HepG2 (cell line): ENCODE data around the gene HFM1. TPM values are rescaled to one million over a fixed set of nuclear protein-coding genes. Genes with fewer than 3 reads are reported as not detected.

ENCODE experiments used
- ATAC-seq: fragments of 200-7000 bp; cut with Tn5 transposase; 3 replicates; pipeline ENCODE4 v1.9.1; 2020; ENCODE audit warnings: mild to moderate bottlenecking, moderate library complexity
- BruUV-seq: library from RNA; stranded (reverse); fragments of 400-500 nt; replicated peaks from 2 replicates; lab custom pipeline; 2021; lab: Mats Ljungman, UMichigan
- CTCF ChIA-PET: fragments of 300-600 bp; formaldehyde crosslinking; extraction: SDS; loops from one replicate; lab custom pipeline; 2021; ENCODE audit warnings: low total read pairs, inconsistent platforms, low intra/inter-chr PET ratio; lab: Yijun Ruan, JAX
- POLR2A ChIA-PET: fragments of 350-600 bp; sonication (Branson Sonifier 250); formaldehyde crosslinking; loops from one replicate; lab custom pipeline; 2020; ENCODE audit warnings: antibody characterized with exemption, inconsistent platforms; lab: Yijun Ruan, JAX
- DNase-seq: peaks from one replicate; pipeline ENCODE4 v3.0.0-alpha.2; 2015; ENCODE audit warnings: low spot score
- FAIRE-seq: peaks from 3 replicates; lab custom pipeline; 2011; peaks lifted over from hg19 to GRCh38; lab: Jason Lieb, UNC
- H2AFZ ChIP-seq: one replicate; pipeline ENCODE4 v1.6.1; 2011; ENCODE audit warnings: low read length, inconsistent platforms
- H3K27ac ChIP-seq: fragments of 300-600 bp; 3 replicates; pipeline ENCODE4 v1.8.0; 2011; ENCODE audit warnings: mixed run types, mild to moderate bottlenecking, mixed read lengths, low read length, inconsistent platforms; ENCODE audit not compliant: insufficient read depth; ENCODE audit errors: extremely low read length
- H3K27me3 ChIP-seq, 2 experiments: fragments of 200-600 bp in 1 of 2; 2 replicates in 1 of 2; 3 replicates in 1 of 2; pipeline versions ENCODE4 v1.6.0 to v1.8.0; 2011; ENCODE audit warnings: low read length in 2 of 2, mild to moderate bottlenecking in 2 of 2, moderate library complexity in 2 of 2, inconsistent platforms in 1 of 2; ENCODE audit not compliant: insufficient read depth in 2 of 2, control insufficient read depth in 1 of 2
- H3K36me3 ChIP-seq, 2 experiments: fragments of 200-600 bp in 1 of 2; replicated peaks in 1 of 2; 2 replicates in 1 of 2; 3 replicates in 1 of 2; pipeline versions ENCODE4 v1.5.1 to v1.8.0; 2011; ENCODE audit warnings: low read length in 2 of 2, inconsistent platforms in 1 of 2; ENCODE audit not compliant: insufficient read depth in 2 of 2, control insufficient read depth in 1 of 2
- H3K4me1 ChIP-seq: 2 replicates; pipeline ENCODE4 v1.5.1; 2012; ENCODE audit warnings: low read length, inconsistent platforms; ENCODE audit not compliant: insufficient read depth
- H3K4me2 ChIP-seq: 2 replicates; pipeline ENCODE4 v1.6.0; 2011; ENCODE audit warnings: low read depth, low read length, inconsistent platforms
- H3K4me3 ChIP-seq, 3 experiments: fragments of 200-600 bp in 1 of 3; sonication (generic), shearing (Covaris generic) in 1 of 3; replicated peaks in 1 of 3; 2 replicates each; pipeline ENCODE4 v1.5.1; 2011 to 2016; ENCODE audit warnings: low read length in 3 of 3, inconsistent platforms in 2 of 3, low read depth in 2 of 3, mild to moderate bottlenecking in 2 of 3, control low read depth in 1 of 3, mixed read lengths in 1 of 3; ENCODE audit not compliant: insufficient read depth in 1 of 3
- H3K79me2 ChIP-seq: one replicate; pipeline ENCODE4 v1.6.1; 2011; ENCODE audit warnings: low read length, inconsistent platforms; ENCODE audit not compliant: insufficient read depth
- H3K9ac ChIP-seq: 2 replicates; pipeline ENCODE4 v1.6.0; 2011; ENCODE audit warnings: mild to moderate bottlenecking, low read depth, low read length, inconsistent platforms; ENCODE audit not compliant: insufficient read depth
- H3K9me3 ChIP-seq: 2 replicates; pipeline ENCODE4 v1.5.1; 2012; ENCODE audit warnings: mild to moderate bottlenecking, low read length
- H4K20me1 ChIP-seq: 2 replicates; pipeline ENCODE4 v1.6.0; 2011; ENCODE audit warnings: inconsistent platforms, mild to moderate bottlenecking, low read length, moderate library complexity; ENCODE audit not compliant: insufficient read depth
- CEBPG ChIP-seq: IDR thresholded peaks from 2 replicates; pipeline ENCODE4 v1.6.1; 2016
- FOXJ3 ChIP-seq: sonication (generic); formaldehyde crosslinking; IDR thresholded peaks from 2 replicates; pipeline ENCODE4 v1.4.0; 2020; ENCODE audit warnings: missing genetic modification reagents, mild to moderate bottlenecking, borderline replicate concordance
- GMEB1 ChIP-seq: sonication (generic); formaldehyde crosslinking; IDR thresholded peaks from 2 replicates; pipeline ENCODE4 v1.5.1; 2020; ENCODE audit warnings: missing genetic modification reagents, mild to moderate bottlenecking, borderline replicate concordance
- GTF3A ChIP-seq: sonication (generic); formaldehyde crosslinking; conservative IDR thresholded peaks from 2 replicates; pipeline ENCODE4 v1.4.0; 2020; ENCODE audit warnings: mild to moderate bottlenecking, missing genetic modification reagents
- HNF4A ChIP-seq: sonication (generic); formaldehyde crosslinking; IDR thresholded peaks from 2 replicates; pipeline ENCODE4 v1.4.0; 2020; ENCODE audit warnings: missing genetic modification reagents
- IRF2 ChIP-seq: IDR thresholded peaks from 2 replicates; pipeline ENCODE4 v1.6.1; 2018; ENCODE audit warnings: missing genetic modification reagents, missing compliant biosample characterization
- KLF15 ChIP-seq: sonication (generic); formaldehyde crosslinking; IDR thresholded peaks from 2 replicates; pipeline ENCODE4 v1.8.1; 2023; ENCODE audit warnings: borderline replicate concordance, mild to moderate bottlenecking, inconsistent platforms, missing genetic modification reagents, mixed read lengths
- RNF2 ChIP-seq: fragments of 450-650 bp; conservative IDR thresholded peaks from 2 replicates; pipeline ENCODE4 v1.6.1; 2016; ENCODE audit warnings: low read depth
- THAP7 ChIP-seq: sonication (generic); formaldehyde crosslinking; IDR thresholded peaks from 2 replicates; pipeline ENCODE4 v1.8.1; 2023; ENCODE audit warnings: mild to moderate bottlenecking, missing genetic modification reagents
- ZNF333 ChIP-seq: sonication (generic); formaldehyde crosslinking; IDR thresholded peaks from 2 replicates; pipeline ENCODE4 v1.4.0; 2020; ENCODE audit warnings: mild to moderate bottlenecking, missing genetic modification reagents, borderline replicate concordance
- ZNF644 ChIP-seq: IDR thresholded peaks from 2 replicates; pipeline ENCODE4 v1.6.1; 2016; ENCODE audit warnings: low read depth
- WGBS: methylation state at CpG from one replicate; pipeline ENCODE4 v1.1.6; 2017; ENCODE audit warnings: low lambda C conversion rate; 5-methylcytosine and 5-hydroxymethylcytosine counted together
- in situ Hi-C: cut with HindIII; loops from 2 replicates; pipeline ENCODE4 v1.10.0; 2017; ENCODE audit warnings: low pct_unique_long_range_greater_than_20kb; ENCODE audit not compliant: extremely low pct_ligation_motif_present
- intact Hi-C: fragments of 100-400 bp; cut with micrococcal nuclease; formaldehyde crosslinking; loops from one replicate; pipeline ENCODE4 v1.10.0; 2022; ENCODE audit not compliant: unreplicated experiment
- polyA plus RNA-seq, 8 experiments: library from polyadenylated mRNA; depleted of rRNA in 3 of 8; stranded (reverse) in 7 of 8; unstranded in 1 of 8; fragments of >200 nt; fragmentation: Illumina TruSeq in 4 of 8; extraction: Trizol in 4 of 8; gene quantifications; 2 replicates each; pipeline versions ENCODE4 v1.2.1 to v1.2.3, GENCODE V29; 2011 to 2016; ENCODE audit warnings: low read depth in 4 of 8, missing spikeins in 1 of 8, mixed read lengths in 1 of 8; ENCODE audit not compliant: insufficient read depth in 1 of 8
- total RNA-seq, 5 experiments: library from RNA; depleted of rRNA; stranded (reverse); fragments of >200 nt; fragmentation: Illumina TruSeq; extraction: Trizol; gene quantifications; 2 replicates each; pipeline ENCODE4 v1.2.3, GENCODE V29; 2016; ENCODE audit warnings: low read depth in 1 of 5
- TF ChIP-seq, protein P1 (sequence below): IDR thresholded peaks from 2 replicates; pipeline ENCODE4 v1.6.1; 2016
- TF ChIP-seq, protein P2 (sequence below): sonication (generic); formaldehyde crosslinking; IDR thresholded peaks from 2 replicates; pipeline ENCODE4 v1.4.0; 2020; ENCODE audit warnings: missing genetic modification reagents
- TF ChIP-seq, protein P3 (sequence below): sonication (generic); formaldehyde crosslinking; IDR thresholded peaks from 2 replicates; pipeline ENCODE4 v1.4.0; 2020; ENCODE audit warnings: missing genetic modification reagents
- TF ChIP-seq, protein P4 (sequence below): IDR thresholded peaks from 2 replicates; pipeline ENCODE4 v1.6.1; 2016; ENCODE audit warnings: low read depth, borderline replicate concordance

The HFM1 gene
- total and polyA plus RNA-seq, 2 of the 13 experiments (the other 11 are each of a cell fraction or from before 2014, with no cell fraction given): 0.29 to 1.4 TPM

DNA sequence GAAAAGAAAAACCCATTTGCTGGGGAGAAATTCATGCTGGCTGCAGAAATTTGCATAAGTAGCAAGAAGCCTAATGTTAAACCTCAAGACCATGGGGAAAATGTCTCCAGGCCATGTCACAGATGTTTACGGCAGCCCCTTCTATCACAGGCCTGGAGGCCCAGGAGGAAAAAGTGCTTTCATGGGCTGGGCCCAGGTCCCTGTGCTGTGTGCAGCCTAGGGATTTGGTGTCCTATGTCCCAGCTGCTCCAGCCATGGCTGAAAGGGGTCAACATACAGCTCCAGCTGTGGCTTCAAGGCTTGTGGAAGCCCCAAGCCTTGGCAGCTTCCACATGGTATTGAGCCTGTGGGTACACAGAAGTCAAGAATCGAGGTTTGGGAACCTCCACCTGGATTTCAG, 93.0 kb downstream of the HFM1 start:
- TF ChIP-seq FOXJ3 (CRISPR knock-in tag) (no peak), ZNF644 (CRISPR knock-in tag) (no peak), CEBPG (CRISPR knock-in tag) (no peak), HNF4A (CRISPR knock-in tag) (no peak), IRF2 (CRISPR knock-in tag) (no peak), GTF3A (CRISPR knock-in tag) (no peak), KLF15 (CRISPR knock-in tag) (no peak), THAP7 (no peak), ZNF333 (CRISPR knock-in tag) (no peak), RNF2 (no peak), GMEB1 (CRISPR knock-in tag) (no peak)
- TF ChIP-seq, protein P1, sequence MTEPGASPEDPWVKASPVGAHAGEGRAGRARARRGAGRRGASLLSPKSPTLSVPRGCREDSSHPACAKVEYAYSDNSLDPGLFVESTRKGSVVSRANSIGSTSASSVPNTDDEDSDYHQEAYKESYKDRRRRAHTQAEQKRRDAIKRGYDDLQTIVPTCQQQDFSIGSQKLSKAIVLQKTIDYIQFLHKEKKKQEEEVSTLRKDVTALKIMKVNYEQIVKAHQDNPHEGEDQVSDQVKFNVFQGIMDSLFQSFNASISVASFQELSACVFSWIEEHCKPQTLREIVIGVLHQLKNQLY (CRISPR knock-in tag): no peak
- TF ChIP-seq, protein P2, sequence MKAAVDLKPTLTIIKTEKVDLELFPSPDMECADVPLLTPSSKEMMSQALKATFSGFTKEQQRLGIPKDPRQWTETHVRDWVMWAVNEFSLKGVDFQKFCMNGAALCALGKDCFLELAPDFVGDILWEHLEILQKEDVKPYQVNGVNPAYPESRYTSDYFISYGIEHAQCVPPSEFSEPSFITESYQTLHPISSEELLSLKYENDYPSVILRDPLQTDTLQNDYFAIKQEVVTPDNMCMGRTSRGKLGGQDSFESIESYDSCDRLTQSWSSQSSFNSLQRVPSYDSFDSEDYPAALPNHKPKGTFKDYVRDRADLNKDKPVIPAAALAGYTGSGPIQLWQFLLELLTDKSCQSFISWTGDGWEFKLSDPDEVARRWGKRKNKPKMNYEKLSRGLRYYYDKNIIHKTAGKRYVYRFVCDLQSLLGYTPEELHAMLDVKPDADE (CRISPR knock-in tag): no peak
- TF ChIP-seq, protein P3, sequence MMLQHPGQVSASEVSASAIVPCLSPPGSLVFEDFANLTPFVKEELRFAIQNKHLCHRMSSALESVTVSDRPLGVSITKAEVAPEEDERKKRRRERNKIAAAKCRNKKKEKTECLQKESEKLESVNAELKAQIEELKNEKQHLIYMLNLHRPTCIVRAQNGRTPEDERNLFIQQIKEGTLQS (CRISPR knock-in tag): no peak
- TF ChIP-seq, protein P4, sequence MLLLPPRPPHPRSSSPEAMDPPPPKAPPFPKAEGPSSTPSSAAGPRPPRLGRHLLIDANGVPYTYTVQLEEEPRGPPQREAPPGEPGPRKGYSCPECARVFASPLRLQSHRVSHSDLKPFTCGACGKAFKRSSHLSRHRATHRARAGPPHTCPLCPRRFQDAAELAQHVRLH (CRISPR knock-in tag): no peak
- no peak overlapping the region for H2AFZ ChIP-seq
- no peaks in the 10 kb centered on the region; a peak in 1 of 5 replicates for H3K27me3 ChIP-seq
- ChIA-PET CTCF (no interaction called here), POLR2A (no interaction called here)
- DNase-seq (no peak), ATAC-seq (no peak), FAIRE-seq (no peak)
- no peaks in the 10 kb centered on the region for H3K79me2 ChIP-seq
- no peak overlapping the region for H3K9ac ChIP-seq
- BruUV-seq: no TSS peak
- in situ Hi-C loops: no loop called here
- no peak overlapping the region for H3K4me3 ChIP-seq
- no peak overlapping the region for H3K27ac ChIP-seq
- H3K4me2 ChIP-seq: no peak overlapping the region
- WGBS: 50% methylated on average over 2 of the region's 2 CpGs
- no peaks in the 10 kb centered on the region for H4K20me1 ChIP-seq
- intact Hi-C loops: no loop called here
- H3K4me1 ChIP-seq: no peaks in the 10 kb centered on the region
- H3K36me3 ChIP-seq: no peaks in the 10 kb centered on the region
- H3K9me3 ChIP-seq: peaks cover 22% of the 10 kb centered on the region
